Lower leg skin (tissue), 3 donors: ENCODE data around the gene ROBO1.

Experiments used
- CTCF ChIP-seq, 3 donors: fragments of 450-650 bp; IDR thresholded peaks; one replicate each; pipeline ENCODE4 v1.5.1; 2016; ENCODE audit warnings: antibody characterized with exemption in 3 of 3, mild to moderate bottlenecking in 3 of 3, moderate library complexity in 2 of 3
- POLR2A ChIP-seq, 2 donors: fragments of 450-650 bp; IDR thresholded peaks; one replicate each; pipeline ENCODE4 v1.6.1; 2016 to 2017; ENCODE audit warnings: antibody characterized with exemption in 2 of 2, mild to moderate bottlenecking in 1 of 2, moderate library complexity in 1 of 2

GRCh38 chr3:78878011-78878410 is 889.8 kb downstream of the ROBO1 start:
- no peak for TF ChIP-seq CTCF (IDR thresholded peaks at IDR 0.05)
- TF ChIP-seq POLR2A (IDR thresholded peaks at IDR 0.05) = no peak
